T47D (cell line): ENCODE measurements around the gene TMTC4.
"Not testable (repeated sequence)": the region's sequence is repeated elsewhere in the genome, so short reads cannot be mapped to it uniquely, and the experiment has no call there.

Experiments
- DNase-seq, 2 experiments: peaks; one replicate each; pipeline versions ENCODE4 v3.0.0 to v3.0.0-alpha.2; 2011 to 2012; ENCODE audit warnings: low read depth in 1 of 2, low spot score in 1 of 2
- JUND ChIP-seq: IDR thresholded peaks from 2 replicates; pipeline ENCODE4 v1.6.1; 2012; ENCODE audit warnings: low read depth
- in situ Hi-C: cut with HindIII; loops from 2 replicates; pipeline ENCODE4 v1.10.0; 2016; ENCODE audit warnings: low sequenced_read_pairs, low pct_unique_long_range_greater_than_20kb

Gene TMTC4

DNA sequence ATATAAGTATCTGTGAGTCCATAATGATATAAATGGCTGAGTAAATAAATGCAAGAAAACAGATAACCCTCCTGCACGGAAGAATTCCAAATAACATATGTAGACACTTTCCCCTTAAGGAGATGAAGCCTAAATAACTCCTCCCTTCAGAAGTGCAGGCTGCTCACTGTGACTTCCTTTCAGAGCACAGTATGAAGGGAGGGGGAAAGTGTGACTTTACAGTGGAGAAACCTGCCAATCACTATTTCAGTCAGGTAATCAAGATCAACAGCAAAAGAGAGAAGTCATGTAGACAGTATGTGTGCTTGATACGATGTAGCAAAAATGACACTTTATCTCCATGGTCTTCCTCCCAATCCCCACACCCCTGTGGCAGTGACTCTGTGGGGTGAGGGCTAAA lies 93.1 kb downstream of the TMTC4 start:
- in situ Hi-C loops, result no loop called here
- no peak for TF ChIP-seq JUND
- no peak for DNase-seq

DNA sequence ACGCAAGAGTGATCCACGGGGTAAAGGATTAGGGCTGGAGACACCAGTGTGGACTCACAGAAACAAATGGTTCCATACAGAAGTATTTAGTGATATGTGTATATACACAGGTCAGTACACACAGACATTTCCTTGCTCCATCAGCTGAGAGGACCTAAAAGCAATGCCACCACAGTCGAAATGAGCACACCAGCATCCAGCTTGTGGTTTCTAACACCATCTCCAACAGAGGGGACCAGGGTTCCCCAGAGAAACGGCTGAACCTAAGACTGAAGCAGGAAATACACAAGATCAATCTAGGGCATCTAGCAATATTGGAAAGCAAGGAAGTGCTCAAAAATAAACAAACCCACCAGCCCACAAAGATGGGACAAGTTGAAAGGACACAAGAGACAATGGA lies 93.6 kb downstream of the TMTC4 start:
- DNase-seq, result no peak
- in situ Hi-C loops, result no loop called here
- TF ChIP-seq JUND, result no peak

DNA sequence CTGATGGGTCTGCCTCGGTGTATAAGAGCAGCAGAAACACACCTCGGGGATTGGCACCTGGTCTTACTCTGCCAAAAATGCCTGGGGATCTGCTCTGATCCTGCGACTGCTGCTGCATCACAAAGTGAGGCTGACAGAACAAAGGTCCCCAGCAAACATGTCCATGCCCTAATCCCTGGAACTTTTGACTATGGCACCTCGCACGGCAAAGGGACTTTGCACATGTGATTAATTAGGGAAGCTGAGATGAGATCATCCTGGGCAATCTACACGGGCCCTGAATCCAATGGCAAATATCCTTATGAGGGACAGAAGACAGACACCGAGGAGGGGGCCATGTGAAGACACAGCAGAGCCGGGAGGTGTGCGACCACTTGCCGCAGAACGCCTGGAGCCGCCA lies 94.5 kb downstream of the TMTC4 start:
- TF ChIP-seq JUND, result no peak
- DNase-seq, result no peak
- in situ Hi-C loops, result no loop called here

DNA sequence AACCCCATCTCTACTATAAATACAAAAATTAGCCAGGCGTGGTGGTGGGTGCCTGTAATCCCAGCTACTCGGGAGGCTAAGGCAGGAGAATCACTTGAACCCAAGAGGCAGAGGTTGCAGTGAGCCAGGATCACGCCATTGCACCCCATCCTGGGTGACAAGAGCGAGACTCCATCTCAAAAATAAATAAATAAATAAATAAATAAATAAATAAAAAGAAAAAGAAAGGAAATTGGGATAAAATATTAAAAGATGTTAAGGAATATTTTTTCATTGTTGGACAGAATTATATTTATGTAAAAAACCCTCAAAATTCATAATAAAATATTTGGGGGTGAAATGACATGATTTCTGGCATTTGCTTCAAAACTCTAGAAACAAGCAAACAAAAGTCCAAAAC lies 97.4 kb downstream of the TMTC4 start:
- DNase-seq, in situ Hi-C loops: not testable (repeated sequence)

DNA sequence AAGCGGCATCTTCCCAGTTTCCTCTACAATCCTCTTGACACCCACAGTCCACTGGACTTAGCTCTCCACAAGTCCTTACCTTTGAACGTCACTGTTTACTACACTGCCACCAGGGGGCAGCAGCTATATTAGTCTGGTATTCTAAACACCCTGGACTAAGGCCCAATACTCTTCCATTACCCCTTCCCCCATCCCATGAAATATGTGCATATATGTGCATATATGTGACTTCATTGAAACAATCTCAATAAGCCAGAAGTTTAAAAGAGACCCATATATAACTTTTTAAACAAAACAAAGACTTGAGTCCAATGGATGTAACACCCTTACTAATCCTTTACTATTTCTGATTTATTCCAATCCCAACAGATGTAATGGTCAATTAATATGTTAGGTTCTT lies 101.5 kb downstream of the TMTC4 start:
- TF ChIP-seq JUND, result no peak
- in situ Hi-C loops, result no loop called here
- peak; percentile 35 to 85 for DNase-seq

DNA sequence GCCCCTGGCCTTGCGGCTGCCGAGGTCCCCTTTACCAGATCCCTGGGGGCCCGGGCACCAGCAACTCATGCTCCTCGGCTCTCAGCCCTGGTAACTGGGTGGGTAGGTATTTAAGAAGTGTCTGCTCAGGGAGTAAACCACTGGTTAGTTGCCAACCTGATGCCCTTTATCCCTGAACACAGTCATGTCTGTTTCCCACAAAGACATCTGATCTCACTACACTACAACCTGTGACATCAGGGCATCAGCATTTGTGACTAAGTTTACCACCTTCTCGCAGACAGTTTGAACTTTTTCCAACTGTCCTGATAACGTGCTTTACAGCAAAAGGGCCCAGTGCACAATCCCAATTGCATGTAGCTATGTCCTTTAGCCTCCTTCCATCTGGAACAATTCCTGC lies 108.1 kb downstream of the TMTC4 start:
- in situ Hi-C loops, result no loop called here
- no peak for TF ChIP-seq JUND
- DNase-seq, result no peak

DNA sequence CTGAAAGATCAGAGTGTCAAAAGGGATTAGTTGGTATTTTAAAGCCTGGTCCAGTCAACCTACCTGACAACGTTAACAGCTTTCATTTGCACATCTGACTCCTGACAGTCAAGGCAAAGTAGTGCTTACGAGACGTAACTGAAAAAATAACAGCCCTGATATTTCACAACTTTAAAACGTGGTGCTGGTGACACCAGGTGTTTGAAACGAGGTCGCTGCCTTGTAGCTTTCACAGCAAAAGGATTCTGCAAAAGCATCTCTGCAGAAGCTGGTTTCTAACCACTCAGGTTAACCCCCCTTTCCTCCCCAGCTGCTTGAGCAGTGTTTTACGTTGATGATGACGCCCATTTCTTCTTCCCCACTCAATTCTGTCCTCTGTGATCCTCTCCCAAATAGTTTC lies 109.3 kb downstream of the TMTC4 start:
- in situ Hi-C loops, result no loop called here
- no peak for TF ChIP-seq JUND
- DNase-seq, result no peak

DNA sequence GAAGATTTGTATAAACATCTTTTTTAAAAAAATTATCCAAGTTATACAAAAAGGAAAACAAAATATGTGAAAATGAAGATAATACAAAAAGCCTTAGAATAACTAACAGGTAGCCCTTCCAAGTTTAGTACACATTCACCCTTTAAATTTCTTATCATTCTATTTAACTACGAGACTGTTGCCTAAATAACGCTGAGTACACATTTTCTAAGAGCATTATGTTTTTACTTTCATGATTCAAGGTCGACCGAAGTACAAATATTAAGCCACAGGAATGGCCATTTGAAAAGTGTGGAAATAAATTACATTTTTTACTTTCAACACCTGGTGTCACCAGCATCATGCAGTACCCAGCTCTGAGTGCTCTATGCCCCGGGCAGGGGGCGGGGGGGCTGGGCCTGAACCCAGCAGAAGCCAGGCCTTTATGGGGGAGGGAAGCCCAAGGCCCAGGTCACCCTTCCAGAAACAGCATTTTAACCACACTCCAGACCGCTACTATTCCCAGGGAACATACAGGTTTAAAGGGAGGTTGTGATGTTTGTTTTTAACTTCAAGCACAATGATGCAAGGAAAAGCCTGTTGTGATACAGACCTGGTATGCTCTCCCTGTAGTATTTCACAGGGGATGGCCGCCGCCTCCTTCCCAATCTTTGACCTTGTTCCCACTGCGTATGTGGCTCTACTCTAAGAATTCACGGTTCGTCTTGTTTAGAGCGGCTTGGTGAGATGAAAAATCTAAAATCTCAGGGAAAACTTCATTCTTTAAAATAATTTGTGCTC lies 110.0 kb downstream of the TMTC4 start:
- in situ Hi-C loops, result no loop called here
- no peak for TF ChIP-seq JUND
- DNase-seq, result no peak

DNA sequence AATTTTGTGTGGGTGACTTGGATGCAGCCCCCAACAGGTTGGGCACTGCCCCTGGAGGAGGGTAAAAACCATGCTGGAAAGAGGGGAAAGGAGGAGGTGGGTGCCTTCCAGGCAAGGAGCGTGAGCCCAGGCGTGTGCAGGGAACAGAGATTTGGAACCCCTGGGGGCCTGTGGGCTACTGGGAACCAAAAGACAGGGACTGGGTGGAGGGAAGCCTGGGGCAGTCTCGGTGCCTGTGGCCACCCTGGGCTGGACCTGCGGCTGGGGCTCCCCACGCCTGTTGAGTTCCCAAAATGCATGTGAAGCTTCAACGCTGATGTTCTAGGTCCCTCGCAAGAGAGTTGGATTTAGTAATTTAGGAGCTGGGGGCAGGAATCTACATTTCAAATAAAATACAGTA lies 110.8 kb downstream of the TMTC4 start:
- TF ChIP-seq JUND, result no peak
- in situ Hi-C loops, result no loop called here
- DNase-seq, result no peak

DNA sequence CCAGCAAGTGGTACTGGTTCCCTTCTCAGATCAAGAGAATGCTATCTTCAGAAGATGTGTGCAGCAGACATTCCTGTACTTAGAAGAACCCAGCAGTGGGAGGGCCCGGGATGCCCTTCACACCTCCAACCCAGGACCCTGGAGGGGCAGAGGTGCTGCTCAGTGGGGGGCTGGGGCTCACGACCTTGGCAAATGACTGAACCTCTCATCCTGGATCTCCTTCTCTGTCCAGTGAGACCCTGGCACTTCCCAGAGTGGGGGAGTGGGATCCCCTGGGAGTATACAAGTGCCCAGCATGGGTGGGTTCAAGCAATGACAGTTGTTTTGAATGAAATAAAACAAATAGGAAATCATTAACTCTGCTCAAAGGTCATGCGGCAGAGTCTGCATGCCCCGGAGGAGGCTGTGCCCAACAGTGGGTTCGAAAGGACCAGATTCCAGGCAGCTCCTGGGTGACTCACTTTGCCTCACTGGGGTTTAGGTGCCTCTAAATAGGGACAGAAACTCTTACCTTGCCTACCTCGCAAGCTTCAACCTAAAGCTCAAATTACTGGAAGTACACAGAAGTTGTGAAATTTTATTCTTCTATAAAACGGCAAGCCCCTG lies 112.9 kb downstream of the TMTC4 start:
- in situ Hi-C loops, result no loop called here
- no peak for TF ChIP-seq JUND
- no peak for DNase-seq

DNA sequence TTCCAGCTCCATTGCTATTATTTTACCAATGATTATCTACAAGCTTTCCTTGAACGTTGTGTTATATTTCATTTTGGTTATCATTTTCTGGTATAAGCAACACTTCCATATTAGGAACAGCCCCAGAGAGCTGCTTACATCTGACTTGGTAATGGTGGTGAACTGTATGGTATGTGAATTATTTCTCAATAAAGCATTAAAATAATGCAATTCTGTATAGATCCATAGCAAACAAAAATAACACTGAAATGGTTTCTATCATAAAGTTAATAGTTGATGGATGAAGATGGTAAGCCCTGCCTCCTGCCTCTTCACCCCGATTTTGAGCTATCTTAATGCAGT lies 113.5 kb downstream of the TMTC4 start:
- no peak for DNase-seq
- in situ Hi-C loops, result no loop called here
- no peak for TF ChIP-seq JUND

DNA sequence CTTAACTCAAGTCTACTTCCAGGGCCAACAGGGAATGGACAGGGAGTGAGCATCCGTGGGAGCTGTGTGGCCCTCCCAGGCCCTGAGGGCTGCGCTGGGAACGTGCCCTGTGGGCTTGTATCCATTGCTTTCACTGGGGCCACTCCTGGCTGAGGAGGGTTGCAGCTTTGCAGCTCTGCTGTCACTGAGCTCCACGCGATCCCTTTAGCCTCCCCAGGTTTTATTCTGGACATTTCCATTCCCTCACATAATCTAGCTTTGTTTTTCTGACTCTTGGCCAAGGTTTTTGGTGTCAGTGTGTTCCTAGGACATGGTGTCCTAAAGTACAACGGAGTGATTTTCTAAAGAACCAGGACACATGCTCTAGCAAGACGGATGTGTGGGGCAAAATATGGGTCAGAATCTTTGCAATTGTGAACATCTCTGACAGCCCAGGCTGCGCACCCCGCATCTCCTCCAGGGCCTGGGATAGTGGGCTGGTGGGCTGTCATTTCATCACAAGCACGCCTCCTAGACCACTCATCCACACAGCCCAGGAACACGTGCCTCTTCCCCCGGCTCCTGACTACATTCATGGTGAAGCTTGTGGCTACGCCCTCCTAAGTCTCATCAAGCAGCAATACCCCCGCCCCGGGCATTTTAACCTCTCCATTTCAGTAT lies 114.0 kb downstream of the TMTC4 start:
- DNase-seq, result no peak
- no peak for TF ChIP-seq JUND
- in situ Hi-C loops, result no loop called here

DNA sequence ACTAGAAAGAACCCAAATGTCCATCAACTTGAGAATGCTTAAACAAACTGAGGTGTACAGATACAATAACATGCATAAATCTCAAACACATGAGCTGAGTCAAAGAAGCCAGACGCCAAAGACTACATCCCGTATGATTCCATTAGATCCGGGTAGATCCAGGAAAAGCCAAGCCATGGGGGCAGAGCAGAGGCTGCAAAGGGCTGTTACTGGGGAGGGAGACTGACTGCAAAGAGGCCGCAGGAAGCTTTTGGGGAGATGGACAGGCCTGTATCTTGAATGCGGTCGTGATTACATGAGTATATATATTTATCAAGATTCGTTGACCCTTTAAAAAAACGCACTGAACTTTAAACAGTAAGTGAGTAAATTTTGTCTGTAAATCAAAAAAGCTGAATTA lies 114.7 kb downstream of the TMTC4 start:
- TF ChIP-seq JUND, result no peak
- no peak for DNase-seq
- in situ Hi-C loops, result no loop called here
